ENCODE results near the gene PLA2G3. TPM values are rescaled to one million over a fixed set of nuclear protein-coding genes. Genes with fewer than 3 reads are reported as not detected.

PLA2G3 gene
- total RNA-seq, 1 donor from 2014 or later = not detected

DNA sequence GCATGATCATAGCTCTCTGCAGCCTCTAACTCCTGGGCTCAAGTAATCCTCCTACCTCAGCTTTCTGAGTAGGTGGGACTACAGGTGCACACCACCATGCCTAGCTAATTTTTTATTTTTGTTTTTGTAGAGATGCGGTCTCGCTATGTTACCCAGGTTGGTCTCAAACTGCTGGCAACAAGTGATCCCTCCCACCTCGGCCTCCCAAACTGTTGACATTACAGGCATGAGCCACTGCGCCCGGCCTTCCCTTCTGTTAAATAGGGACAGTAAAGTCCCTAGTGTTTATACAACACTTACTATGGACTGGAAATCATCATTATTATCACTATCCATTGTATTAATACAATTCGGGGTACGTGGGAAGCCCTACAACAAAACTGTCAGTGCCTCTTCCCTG, 45.6 kb downstream of the PLA2G3 start:
- DNase-seq (no peak), ATAC-seq (ENCODE audit: poor library complexity) (no peak)
- intact Hi-C loops (cut with DNase I) = no loop called here

DNA sequence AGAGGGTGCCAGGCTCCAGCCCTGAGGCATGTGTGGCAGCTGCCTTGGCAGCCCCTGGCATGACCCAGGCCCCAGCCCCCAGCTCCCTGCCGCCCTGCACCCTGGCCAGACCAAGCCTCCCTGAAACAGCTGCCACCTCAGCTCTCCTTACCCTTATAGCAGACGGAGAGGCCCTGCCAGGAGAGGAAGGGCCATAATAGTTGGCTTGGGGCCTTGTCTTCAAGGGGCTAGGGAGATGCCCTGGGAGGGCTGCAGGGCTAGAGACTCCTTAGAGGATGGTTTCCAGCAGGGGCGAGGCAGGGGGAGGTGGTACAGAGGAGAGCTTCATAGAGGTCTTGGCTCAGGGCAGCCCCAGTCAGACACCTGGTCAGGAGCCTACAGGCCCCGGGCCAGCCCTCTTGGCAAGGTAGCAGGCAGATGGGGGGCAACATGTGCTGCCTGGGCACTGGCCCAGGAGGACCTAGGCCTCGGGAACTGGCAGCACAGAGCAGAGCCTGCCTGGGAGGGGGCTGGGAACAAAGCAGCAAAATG, 46.2 kb downstream of the PLA2G3 start:
- ATAC-seq (ENCODE audit: poor library complexity) = peak; percentile 78
- intact Hi-C loops (cut with DNase I) = no loop called here
- peak; percentile 84 for DNase-seq

DNA sequence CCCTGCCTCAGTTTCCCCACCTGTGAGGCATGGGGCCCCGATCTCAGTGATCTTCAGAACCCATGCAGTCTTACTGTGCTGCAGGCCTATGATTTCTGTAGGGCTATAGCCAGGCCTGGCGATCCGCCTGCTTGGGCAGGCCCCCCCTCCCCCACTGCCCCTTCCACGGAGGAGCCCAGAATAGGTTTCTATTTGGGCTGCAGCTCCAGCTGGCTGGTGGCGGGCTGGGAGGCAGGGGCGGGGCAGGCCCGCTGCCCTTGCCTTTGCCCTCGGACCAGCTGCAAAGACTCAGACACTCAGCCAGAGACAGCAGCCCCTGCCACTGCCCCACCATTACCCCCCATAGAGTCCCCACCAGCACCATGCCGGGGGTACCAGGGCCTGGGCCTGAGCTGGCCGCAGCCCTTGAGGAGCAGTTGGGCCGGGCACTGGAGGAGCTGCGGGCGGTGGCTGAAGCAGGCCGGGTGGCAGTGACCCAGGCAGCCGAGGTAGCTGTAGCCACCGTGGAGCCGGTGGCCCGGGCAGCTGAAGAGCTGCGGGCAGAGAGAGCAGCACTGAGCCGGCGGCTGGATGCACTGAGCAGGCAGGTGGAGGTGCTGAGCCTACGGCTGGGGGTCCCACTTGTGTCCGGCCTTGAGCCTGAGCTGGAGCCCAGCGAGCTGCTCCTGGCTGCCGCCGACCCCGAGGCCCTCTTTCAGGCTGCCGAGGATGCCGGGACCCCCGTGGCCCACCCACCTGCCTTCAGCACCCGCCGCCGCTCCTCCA, 47.0 kb downstream of the PLA2G3 start:
- peak; percentile 85 for DNase-seq
- intact Hi-C loops (cut with DNase I) = no loop called here
- peak; percentile 81 for ATAC-seq (ENCODE audit: poor library complexity)

DNA sequence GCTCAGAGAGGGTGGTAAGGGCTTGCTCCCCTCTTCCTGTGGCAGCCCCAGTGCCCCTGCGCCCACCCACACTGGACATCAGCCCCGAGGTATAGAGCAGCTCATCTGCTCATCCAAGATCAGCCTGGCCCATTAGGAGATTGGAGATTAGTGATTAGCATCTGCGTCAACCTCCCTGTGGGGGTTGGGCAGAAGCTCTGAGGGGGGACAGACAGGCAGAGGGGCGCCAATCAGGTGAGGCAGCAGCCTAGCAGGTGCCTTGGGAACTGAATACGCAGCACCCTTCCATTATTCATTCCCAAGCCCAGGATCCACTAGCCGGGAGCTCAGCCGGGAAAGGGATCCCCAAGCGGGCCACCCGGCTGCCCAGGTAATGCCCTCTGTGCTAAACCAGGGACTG, 48.1 kb downstream of the PLA2G3 start:
- ATAC-seq (ENCODE audit: poor library complexity) (no peak), DNase-seq (no peak)
- intact Hi-C loops (cut with DNase I) = no loop called here

DNA sequence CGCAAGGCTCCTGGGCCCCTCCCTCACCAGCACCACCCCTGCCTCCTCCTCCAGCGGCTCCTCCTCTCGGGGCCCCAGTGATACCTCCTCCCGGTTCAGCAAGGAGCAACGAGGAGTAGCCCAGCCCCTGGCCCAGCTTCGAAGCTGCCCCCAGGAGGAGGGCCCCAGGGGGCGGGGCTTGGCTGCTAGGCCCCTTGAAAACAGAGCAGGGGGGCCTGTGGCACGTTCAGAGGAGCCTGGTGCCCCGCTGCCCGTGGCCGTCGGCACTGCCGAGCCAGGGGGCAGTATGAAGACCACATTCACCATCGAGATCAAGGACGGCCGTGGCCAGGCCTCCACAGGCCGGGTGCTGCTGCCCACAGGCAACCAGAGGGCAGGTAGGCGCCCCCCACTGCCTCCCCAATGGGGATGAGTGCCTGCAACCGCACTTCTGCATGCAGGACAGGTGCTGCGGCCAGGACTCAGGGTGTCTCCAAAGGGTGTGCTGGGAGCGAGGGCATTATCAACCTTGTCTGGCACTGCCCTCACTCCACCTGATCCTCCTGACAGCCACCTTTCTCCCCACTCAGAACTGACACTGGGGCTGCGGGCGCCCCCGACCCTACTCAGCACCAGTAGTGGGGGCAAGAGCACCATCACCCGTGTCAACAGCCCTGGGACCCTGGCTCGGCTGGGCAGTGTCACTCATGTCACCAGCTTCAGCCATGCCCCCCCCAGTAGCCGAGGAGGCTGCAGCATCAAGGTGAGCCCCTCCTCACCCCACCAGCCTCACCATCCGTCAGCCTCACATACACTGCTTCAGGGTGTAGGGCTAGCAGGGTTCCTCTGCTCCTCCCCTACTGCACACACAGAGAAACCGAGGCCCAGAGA, 49.0 kb downstream of the PLA2G3 start:
- DNase-seq (no peak), ATAC-seq (ENCODE audit: poor library complexity) (no peak)
- intact Hi-C loops (cut with DNase I) = no loop called here

DNA sequence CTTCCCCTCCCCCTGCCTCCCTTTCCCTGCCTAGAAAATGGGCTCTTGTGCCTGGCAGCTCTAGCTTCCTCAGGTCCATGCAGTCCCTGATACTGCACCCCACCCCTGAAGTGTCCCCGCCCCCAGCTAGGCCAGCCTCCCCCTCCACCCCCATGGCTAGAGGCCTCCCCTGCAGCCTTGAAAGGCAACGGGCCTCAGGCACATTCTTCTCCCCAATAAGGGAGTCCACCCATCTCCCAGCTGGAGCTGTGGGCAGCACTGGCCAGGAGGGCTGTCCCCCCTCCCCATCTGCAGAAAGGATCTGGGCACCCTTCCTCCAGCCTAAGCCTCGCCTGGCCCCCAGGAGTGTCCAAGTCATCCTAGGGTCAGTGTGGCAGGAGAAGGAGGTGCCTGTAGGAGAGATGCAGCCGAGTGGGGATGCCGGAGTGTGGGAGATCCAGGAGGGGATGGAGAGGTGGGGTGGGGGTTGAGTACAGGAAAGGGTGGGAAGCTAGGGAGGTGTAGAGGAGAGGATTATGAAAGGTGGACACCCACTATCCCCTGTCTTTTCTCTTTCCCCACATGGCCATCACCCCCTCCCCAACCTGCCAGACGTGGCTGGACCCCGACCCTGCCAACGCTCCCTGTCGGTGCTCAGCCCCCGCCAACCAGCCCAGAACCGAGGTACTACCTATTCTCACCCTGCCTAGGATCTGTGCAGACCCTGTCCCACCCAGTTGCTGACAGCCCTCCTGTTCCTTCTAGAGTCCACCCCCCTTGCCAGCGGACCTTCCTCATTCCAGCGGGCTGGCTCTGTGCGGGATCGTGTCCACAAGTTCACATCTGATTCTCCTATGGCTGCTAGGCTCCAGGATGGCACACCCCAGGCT, 49.9 kb downstream of the PLA2G3 start:
- no peak for DNase-seq
- intact Hi-C loops (cut with DNase I) = no loop called here
- ATAC-seq (ENCODE audit: poor library complexity) = no peak

DNA sequence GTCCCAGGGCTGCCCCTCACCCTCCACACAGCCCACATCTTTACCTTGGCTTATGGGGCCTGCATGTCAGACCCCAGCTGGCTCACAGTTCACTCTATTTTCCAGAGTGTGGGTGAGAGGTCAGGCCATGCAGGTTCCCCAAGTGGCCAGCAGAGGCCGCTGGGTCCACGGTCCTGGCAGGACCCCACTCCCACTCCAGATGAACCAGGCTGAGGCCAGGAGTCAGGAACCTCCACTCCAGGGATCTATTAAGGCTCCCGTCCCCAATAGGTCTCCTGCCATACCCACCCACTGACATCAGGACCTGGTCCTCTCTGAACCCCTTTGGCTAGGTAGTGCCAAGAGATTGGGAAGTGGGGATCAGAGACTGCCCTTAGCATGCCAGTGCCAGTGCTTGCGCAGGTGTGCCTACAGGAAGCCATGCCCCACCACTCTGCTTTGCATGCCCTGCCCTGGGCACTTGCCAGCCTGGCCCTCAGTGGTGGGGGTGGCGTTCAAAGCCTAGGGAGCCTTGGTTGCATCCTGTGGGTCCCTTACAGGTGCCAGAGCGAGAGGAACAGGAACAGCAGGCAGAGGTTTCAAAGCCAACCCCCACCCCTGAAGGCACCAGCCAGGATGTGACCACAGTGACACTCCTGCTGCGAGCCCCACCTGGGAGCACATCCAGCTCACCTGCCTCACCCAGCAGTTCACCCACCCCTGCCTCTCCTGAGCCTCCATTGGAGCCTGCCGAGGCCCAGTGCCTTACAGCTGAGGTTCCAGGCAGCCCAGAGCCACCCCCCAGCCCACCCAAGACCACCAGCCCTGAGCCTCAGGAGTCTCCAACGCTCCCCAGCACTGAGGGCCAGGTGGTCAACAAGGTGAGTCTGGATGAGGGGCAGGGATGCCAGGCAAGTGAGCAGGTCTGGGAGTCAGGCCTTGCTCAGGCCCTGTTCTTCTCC, 50.9 kb downstream of the PLA2G3 start:
- intact Hi-C loops (cut with DNase I) = loop anchor here (5.0 kb wide), 1 partner anchor 63 kb away; no protein-coding TSS in a partner anchor
- peak; percentile 33 for ATAC-seq (ENCODE audit: poor library complexity)
- peak; percentile 77 for DNase-seq

DNA sequence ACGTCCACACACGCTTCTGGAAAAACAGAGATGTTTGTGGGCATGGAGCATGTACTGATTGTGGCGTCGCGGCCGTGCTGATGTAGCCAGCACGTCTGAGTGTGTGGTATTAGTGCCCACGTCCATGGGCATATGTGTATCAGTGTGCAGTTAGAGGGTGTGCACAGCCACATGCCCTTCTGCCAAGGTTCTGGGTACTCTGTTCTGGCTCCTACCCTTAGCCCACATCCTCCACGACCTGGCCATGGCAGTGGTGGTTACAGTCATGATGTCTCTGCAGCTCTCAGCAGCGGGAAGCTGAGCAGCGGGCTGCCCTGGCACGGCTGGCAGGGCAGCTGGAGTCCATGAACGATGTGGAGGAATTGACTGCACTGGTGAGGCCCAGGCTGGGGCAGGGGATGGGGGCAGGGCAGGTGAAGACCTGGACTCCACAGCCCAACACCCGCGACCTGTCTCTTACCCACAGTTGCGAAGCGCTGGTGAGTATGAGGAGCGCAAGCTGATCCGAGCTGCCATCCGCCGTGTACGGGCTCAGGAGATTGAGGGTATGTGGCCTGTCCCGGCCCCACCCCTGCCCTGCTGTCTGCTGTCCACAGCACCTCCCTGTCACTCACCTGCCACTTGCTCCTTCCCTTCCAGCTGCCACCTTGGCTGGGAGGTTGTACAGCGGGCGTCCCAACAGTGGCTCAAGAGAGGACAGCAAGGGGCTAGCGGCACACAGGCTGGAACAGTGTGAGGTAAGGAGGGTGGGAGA, 51.9 kb downstream of the PLA2G3 start:
- intact Hi-C loops (cut with DNase I) = loop anchor here (5.0 kb wide), 1 partner anchor 64 kb away; no protein-coding TSS in a partner anchor
- ATAC-seq (ENCODE audit: poor library complexity) = no peak
- no peak for DNase-seq

DNA sequence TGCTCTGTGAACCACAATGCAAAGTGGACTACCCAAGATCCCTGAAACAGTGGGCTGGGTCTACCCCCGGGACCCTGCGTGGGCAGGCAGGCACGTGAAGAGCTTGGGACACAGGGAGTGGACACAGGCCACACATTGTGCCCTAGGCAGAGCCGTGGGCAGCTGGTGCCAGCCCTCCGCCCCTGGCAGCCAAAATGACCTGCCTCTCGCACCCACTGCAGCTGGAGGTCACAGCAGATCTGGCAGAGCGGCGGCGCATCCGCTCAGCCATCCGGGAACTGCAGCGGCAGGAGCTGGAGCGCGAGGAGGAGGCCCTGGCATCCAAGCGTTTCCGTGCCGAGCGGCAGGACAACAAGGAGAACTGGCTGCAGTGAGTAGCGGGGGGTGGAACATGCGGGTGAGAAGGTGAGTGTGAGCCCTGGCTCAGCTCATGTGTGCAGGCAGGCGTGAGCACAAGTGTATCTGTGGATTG, 52.5 kb downstream of the PLA2G3 start:
- intact Hi-C loops (cut with DNase I) = loop anchor here (5.0 kb wide), 1 partner anchor 65 kb away; no protein-coding TSS in a partner anchor
- DNase-seq (no peak), ATAC-seq (ENCODE audit: poor library complexity) (no peak)

DNA sequence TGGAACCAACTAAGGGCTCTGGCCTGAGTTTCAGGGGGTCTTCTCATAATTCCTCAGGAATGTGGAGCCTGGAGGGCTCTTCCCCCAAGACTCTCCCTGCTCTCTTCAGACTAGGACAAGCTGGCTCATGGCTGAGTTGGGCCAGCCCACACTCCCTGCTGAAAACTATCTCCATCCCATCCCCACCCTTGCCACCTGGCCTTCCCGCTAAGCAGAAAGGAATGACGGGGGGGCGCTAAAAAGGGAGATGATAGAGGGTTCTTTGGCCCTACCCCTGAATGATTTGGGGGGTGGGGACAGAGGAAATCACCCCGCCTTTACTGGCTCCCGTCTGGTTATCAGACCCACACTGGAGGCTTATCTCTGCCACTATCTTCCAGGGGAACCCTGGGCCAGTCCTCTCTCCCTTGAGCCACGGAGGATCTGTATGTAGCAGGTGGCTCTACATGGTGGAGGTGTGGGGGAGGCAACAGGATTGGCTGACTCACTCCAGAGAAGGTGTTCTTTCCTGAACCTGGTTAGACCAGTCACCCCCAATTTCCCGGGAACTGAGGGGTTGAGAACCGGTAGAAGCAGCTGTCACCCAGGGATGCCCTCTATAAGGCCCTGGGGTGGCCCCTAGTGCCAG, 53.5 kb downstream of the PLA2G3 start:
- no peak for DNase-seq
- ATAC-seq (ENCODE audit: poor library complexity) = no peak
- intact Hi-C loops (cut with DNase I) = loop anchor here (5.0 kb wide), 1 partner anchor 65 kb away; no protein-coding TSS in a partner anchor

DNA sequence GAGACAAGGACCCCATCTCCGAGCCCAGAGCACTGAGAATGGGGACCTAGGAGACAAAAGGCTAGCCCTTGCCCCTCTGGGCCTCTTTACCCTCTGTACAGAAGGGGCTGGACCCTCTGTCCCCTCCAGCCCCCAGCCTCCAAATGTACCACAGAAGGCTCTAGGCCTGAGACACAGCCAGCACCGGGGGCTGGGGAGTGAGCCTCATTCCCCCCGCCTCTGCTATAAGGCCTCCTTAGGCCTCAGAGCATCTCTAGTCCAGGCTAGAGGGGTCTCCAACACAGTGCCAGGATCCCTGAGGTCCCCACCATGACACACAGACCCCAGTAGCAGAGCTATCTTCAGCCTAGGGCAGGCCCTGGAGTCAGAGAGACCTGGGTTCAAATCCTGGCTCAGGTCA, 54.4 kb downstream of the PLA2G3 start:
- ATAC-seq (ENCODE audit: poor library complexity) = no peak
- no peak for DNase-seq
- intact Hi-C loops (cut with DNase I) = loop anchor here (5.0 kb wide), 1 partner anchor 66 kb away; no protein-coding TSS in a partner anchor

DNA sequence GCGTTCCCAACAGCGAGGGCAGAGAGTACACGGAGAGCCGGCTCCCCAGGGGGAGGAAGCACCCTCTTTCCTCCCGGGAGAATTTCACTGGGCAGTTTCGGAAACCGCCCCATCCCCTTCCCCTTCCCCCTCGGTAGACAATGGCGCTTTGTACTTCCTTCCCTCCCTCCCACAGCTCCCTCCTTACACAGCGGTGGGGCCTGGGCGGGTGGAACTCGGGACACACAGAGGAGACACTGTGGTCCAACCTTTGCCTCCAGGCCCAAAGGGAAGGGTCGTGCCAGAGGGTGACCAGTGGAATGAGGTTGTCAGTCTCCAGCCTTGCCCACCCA, 54.8 kb downstream of the PLA2G3 start:
- intact Hi-C loops (cut with DNase I) = loop anchor here (5.0 kb wide), 1 partner anchor 67 kb away; no protein-coding TSS in a partner anchor
- peak; percentile 1 for ATAC-seq (ENCODE audit: poor library complexity)
- DNase-seq = peak; percentile 76

DNA sequence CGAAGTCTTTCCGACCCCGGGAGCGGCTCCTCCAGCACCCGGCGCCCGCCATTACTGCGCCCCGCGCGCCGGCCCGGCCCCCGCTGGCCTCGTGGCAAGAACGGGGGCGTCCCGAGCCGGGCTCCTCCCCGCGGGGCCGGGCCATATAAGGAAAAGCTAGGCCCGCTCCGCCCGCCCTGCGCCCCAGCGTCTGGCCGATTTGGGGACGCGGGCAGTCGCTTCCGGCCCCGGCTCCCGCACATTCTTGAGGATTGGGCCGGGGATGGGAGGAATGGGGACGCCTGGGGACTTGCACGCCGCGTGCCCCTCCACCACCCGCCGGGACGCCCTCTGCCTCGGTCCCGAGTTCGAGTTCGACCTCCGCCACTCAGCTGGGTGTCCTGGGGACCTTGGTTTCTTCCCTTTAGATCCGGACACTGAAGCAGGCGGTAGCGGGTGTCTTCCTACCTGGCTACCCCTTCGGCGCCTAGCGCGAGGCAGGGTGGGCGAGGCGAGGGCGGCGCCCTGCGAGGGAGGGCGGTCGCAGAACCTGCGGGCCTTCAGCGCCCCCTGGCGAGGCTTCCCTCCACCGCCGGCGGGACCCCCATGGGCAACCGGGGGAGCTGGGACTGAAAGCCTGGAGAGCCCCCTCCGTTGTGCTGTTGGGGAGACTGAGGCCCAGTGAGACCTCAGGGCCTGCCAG, 55.4 kb downstream of the PLA2G3 start:
- ATAC-seq (ENCODE audit: poor library complexity) (peak; percentile 84), DNase-seq (peak; percentile 96)
- intact Hi-C loops (cut with DNase I) = loop anchor here (5.0 kb wide), 3 partner anchors 38 to 138 kb away; no protein-coding TSS in a partner anchor

All from Right ventricle myocardium superior (tissue), 1 donor.